Stimulated activated CD4-positive, alpha-beta T cell treated with anti-CD3 and anti-CD28 coated beads, Interleukin-12 subunit alpha, Interleukin-12 subunit beta, amount 100 ng/mL, for 24 hours (primary cell): Measurements from ENCODE around the gene MRPL58.

ENCODE experiments used
- DNase-seq, 2 experiments: peaks; one replicate each; pipeline ENCODE4 v3.0.0-alpha.2; 2020; ENCODE audit warnings: low read depth in 2 of 2

MRPL58 gene

DNA sequence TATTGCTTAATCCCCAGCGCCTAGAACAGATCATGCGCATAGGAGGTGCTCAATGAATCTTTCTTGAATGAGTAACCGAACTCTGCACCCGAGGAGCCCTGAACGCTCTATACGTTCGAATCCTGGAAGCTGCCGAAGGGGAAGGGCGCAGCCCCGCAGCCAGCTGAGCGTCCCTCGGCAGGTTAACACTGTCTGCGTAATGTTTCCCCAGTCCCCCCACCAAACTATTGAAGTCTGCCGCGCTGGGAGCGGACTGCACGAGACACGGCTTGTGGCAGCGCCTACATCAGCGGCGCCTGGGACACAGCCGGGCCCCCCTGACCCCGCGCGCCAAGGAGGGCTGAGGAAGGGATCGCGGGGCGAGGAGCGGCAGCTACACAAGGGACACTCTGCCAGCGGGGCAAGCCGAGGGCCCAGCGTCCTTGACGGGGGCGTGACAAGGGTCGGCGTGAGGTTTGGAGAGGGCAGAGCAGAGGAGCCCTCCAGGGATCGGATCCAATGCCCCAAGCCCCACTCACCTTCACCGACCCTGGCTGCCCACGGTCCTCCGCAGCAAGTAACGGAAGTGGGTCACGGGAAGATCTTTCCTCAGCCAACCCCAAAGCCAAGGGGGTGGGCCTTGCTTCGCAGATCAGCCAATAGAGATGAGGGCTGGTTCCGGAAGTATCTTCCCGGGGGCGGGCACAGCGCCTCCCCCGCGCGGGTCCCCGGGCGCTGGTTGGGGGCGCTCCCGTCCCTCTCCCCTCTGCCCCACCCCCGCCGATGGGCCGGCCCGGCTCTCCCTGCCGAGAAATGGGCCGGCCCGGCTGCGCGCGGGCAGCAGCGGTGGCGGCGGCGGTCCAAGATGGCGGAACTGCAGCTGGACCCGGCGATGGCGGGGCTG, 34.2 kb downstream of the MRPL58 start, which contains the start of the genes ATP5PD and KCTD2:
Gene ATP5PD (minus strand): TSS at position 563 of the 883 bp plus-strand sequence. CDS start 4,319 bp downstream, outside the sequence.
Gene KCTD2 (plus strand): TSS at position 819 of the 883 bp plus-strand sequence. CDS start 26 bp downstream, at position 845.
- peak; percentile 92 to 95 for DNase-seq

DNA sequence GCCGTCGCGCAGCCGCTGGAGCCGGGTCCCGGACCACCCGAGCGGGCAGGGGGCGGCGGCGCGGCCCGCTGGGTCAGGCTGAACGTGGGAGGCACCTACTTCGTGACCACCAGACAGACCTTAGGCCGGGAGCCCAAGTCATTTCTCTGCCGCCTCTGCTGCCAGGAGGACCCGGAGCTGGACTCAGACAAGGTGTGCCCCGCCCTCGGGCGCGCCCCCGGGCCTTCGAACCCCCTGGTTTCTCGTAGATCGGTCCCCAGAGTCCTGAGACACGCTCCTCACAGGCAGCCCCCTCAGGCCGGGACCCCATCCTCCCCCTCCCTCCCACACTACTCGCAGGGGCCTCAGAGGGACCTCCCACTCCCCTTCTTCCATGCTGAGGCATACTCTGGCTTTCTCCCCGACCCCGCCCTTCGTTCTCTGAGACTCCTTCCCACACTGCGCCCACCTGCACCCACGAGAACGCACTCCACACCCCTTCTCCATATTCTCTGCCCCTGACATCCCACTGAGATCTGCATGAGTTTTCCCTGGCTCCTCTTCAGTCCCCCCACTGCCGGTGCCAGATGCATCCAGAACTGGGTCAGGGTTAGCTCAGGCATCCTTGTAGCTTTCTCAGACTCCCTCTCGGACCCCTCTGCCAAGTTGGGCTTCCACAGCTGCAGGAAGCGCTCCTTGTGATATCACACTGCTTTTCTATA, 35.1 kb downstream of the MRPL58 start:
- no peak for DNase-seq

DNA sequence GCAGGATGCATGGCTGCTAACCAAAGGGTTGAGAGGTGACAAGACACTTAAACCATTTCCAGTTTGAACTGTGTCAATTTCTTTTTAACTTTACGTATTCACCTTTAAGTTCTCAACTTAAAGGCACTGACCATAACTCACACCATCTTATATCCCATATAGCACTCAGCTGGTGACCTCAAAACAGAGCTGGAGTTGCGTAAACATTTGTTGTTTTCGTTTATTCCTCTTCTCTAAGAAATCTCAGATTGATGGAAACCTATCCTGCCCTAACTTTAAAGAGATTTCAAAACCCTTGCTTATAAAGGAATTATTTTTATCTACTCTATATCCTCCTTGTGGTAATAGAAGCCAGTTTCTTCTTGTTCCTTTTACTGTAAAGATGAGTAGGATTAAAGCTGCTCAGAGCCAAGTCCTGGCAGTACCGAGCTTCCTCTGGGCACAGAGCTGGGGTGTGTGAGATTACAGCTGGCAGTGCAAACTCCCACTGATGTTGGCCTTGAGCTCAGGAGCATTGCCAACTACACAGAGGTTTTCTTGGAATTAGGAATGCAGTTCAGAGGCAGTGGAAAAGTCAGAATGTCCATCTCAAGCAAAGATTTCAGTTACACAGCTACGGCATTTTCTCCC, 35.9 kb downstream of the MRPL58 start:
- no peak for DNase-seq

DNA sequence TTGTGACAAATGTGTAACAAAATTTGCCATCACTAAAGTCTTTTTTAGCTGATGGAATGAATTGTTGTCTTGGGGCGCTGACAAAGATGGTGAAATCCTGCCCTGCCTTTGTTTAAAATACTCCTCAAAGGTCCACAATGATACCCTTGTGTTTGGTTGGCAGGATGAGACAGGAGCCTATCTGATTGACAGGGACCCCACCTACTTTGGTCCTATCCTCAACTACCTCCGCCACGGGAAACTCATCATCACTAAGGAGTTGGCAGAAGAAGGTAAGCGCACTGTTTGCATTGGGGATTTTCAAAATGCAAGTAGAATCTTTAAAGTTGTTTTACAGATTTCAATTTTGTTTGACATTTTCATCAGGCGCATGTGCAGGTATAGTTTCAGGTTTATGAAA, 36.6 kb downstream of the MRPL58 start:
- no peak for DNase-seq

DNA sequence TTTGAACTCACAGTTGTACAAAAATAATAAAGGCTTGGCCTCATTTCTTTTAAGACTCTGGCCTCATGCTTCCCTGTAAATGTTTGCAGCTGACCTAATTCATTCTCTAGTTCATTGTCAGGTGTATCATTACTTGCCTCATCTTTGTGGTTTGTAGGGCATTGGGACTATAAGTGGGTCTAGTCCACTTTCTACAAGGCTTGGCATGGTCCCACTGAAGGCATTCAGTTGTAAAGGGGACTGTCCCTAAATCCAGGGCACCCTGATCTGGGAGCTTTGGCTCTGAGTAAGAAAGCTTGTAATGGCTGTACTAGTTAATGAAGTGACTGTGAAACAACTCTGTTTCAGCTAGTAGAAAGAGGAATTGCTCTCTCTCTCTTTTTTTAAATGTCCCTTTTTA, 37.2 kb downstream of the MRPL58 start:
- DNase-seq = no peak

DNA sequence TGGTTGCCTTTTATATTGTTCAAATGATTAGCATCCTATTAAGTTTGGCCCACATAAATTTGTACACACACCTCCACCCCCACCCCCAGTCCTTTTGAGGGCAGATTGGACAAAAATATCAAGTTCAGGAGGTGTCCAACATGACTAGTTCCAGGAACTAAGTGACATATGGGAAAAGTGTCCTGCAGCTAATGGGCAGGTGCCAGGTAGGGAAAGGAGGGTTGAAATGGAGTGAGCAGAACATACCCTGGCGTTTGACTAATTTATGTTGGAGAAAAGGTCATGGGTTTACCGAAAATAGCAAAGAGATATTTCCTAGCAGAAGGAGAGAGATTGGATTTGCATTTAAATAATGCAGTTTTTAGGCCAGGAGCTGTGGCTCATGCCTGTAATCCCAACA, 39.5 kb downstream of the MRPL58 start:
- no peak for DNase-seq

DNA sequence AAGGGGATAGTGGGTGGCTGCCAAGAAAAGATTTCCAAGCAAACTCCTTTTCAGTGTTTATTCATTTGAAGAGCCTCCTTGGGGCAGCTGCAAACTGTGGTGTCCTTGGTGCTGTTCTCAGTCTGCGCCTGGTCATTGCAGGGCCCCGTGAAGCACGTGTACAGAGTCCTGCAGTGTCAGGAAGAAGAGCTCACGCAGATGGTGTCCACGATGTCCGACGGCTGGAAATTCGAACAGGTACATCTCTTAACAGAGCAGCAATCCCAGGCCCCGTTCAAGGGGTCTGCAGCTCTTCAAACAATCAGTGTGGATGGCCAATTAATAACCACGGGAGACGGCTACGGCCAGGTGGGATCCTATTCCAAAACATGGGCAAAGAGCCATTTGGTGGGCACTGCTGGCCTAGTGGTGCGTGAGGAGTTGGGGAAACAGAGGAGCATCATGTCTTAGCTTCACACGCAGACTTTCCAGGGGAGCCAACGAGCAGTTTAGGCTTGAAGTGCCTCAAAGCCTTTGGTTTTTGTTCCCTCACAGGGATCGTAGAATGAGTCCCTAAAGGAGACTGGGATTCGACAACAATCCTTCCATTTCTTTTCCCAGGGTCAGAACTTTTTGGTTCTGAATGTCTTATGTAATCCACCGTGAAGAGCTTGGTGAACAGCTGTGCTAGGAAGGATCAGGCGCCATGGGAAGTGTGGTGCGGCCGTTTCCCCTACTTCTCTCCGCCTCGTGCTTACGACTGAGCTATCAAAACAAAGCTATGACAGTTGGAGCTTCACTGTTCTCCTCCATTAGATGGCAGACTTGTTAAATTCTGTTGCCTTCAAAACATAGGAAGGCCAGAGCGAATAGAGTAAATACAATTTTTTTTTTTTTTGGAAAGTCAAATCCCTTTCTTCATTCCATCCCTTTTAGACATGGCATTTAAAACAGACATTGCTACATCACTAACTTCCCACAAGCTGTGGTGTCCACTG, 47.2 kb downstream of the MRPL58 start:
- DNase-seq = no peak

DNA sequence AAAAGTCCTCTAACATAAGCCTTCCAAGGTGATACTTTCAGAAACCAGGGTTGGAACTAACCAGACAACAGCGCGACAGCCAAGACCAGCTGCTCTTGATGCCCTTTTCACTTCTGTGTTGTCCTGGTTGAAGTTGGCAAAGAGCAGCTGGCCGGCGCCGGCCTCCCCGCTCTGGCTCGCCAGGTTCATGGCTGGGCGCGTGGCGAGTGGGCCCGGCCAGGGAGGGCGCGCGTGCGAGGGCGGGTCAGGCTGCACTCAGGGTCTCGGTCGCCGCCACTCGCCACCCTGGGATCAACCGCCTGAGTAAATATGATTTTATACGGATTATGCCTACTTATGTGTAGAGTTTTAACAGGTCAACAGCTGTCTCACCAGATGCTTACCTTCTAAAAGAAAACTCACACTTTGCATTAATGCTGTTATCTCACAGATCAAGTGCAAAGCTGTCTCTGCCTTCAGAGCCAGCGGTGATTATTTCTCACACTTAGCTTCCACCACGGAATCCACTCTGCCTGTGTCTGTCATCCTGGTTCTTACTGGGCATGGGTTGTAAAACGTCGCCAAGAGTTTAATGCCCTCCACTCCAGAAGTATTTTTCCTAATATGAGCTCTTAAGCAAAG, 48.1 kb downstream of the MRPL58 start:
- no peak for DNase-seq

DNA sequence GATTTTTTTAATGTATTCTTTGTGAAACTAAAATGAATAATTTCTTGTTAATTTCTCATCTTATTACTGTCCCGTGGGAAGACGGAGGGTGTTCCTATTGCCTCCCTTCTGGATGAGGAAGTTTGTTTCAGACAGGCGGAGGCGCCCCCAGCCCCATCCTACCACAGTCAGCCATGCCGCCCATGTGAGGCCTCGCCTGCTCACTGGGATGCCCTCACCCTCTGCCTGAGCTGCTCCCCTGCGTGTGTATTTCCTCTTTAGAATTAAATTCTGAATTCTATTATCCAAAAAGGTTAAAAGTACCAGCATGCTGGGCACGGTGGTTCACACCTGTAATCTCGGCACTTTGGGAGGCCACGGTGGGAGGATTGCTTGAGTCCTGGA, 48.6 kb downstream of the MRPL58 start:
- no peak for DNase-seq

DNA sequence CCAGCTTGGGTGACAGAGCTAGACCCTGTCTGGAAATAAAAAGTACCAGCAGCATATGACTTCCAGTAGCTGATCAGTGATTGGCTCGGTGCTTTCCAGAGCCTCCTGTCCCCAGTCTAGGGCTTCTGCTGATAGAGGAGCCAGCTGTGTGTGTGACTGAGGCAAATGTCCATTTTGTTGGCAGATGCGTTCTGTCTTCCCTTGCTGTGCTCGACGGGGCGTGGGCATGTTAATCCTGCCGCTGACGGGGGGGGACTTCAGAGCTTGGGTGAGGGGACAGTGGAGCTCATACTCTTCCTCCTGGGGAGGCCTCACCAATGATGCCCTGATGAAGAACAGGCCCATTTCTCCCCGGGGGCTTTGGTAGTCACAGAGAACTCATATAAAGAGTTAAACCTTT, 49.1 kb downstream of the MRPL58 start:
- DNase-seq = no peak

DNA sequence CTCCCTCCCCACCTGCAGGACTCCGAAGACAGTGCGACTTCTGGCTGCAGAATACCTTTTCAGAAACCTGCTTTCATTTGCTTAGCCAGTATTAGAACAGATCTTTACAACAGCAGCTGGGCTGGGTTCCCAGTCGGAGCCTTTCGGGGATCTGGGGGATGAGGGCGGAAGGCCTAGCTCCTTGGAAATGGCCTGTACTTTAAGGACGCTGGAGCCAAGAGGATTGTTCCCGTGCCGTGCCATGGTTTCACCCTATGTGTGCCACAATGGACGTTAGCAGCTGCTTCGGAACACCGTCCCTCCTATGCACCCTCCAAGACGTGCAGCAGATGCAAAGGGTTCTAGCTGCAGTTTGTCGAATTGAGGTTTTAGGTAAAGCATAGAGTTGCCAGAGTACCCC, 50.7 kb downstream of the MRPL58 start:
- no peak for DNase-seq

DNA sequence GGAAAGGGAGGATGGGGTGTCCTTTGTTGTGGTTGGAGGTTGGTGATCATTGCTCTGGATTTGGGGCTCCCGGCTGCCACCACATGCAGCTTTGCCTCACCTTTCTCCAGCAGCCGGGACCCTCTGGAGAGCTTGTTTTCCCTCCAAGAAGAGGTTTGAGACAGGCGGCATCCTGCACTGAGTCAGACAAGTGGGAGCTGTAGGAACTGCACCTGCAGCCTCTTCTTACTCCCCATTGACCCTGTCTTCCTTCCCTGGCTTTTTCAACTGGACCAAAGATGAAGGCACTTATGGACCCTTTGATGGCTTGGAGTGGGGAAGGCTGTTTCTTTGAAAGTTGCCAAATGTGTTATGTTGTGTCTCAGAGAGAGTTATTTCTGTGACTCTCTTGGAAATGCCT, 51.2 kb downstream of the MRPL58 start:
- no peak for DNase-seq

DNA sequence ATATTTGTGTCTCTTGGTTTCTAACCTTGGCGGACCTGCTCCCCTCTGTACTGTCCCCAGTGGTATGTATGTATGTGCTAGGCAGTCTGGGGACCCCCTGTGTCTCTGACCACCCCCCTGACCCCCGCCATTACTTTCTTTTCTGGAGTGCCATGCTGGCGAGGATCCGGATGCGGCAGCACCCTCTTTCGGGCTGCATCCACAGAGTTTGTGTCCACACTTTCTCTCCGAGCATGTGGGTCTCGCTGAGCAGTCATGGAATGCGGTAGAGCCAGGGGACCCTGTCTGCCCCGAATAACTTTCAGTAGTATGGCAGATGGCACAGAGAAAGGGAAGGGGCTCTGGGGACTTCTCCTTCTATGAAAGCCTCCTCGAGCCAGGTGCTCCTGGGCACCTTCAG, 51.6 kb downstream of the MRPL58 start:
- no peak for DNase-seq

DNA sequence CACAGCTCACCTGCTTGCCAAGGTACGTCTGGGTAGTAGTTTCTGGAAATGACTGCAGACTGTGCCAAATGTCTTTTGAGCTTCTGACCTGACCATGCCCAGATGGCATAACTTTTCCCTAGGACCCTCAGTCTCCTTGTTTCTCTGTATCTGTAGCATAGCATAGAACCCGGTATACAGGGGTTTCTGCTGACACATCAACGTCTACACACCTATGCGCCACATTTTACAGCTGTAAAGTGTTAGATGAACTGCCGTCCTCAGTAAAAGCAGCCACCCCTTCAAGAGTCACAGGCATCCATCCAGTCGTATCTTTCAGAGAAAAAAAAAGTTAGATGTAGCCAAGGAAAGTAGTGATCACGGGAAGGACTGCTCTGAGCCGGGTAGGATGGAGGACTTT, 52.0 kb downstream of the MRPL58 start:
- DNase-seq = no peak

DNA sequence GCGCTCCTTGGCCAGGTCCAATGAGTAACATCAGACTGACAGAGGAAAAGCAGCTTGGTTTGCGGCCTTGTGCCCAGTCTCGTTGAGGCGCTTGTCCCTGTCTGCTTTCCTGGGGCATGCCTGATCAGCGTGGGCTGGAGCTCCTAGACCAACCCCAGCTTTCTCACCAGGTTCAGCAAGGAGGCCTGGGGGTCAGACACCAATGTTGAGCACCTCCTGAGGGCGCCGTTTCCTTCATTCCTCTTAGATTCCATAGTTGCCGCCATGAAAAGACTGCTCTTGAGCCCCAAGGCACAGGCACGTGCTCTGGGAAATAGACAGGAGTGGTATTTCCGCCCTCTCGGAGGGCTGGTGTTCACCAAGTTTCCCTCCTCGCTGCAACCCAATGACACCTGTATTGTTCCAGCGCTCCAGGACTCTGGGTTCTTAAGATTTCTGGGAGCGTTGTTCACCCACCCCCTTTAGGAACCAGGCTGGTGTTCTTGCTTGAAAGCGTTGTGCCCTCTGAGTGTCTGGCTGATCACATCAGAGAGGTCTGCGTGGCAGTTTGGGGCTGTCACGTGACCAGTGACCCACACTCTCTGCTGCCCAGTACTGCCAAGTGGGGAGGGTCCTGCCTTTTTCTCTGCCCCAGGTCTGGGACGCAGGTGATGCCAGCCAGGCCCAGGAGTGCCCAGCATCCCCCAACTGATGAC, 52.5 kb downstream of the MRPL58 start:
- DNase-seq = no peak

DNA sequence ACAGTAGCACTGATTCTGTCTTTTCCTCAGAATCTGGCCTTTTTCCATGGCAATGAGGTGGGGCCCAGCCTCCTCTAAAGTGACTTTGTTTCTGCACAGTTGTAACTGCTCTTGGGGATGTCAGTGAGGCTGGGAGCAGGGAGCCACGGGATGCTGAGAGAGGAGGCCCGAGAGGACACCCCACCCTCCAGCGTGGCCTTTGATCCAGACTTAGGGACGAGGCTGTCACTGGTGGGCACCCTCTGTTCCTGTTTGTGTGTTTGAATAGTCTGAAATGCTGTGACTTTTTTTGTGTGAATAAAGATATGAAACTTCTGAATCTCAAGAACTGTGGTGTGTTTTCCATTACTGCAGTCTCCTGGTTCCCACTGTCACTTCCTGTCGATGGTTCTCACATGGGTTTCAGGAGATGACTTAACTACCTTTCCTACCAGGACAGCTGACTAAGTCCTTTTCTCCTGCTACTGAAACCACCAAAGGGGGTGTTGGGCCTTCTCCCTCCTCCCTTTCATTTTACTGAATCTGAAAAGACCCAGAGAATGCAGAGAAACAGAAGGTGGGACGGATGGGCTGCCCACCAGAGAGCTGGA, 53.2 kb downstream of the MRPL58 start:
- DNase-seq = no peak

DNA sequence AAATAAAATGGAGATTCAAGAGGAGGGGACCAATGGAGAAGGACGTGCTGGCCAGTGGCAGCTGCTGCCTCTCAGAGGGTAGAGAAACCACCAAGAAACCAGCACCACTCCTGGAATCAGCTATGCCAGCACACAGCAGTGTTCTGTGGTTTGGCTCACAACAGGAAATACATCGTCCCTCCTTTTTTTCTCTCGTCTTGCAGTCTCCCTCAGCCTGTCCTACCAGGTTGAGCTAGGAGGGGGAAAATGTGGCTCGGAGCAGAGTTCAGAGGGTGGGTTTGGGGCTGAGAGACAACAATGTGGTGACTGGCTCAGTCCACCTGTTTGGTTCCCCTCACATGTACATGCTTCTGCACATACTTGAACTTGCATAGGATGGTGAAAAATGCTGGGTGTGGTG, 55.4 kb downstream of the MRPL58 start:
- DNase-seq = no peak

DNA sequence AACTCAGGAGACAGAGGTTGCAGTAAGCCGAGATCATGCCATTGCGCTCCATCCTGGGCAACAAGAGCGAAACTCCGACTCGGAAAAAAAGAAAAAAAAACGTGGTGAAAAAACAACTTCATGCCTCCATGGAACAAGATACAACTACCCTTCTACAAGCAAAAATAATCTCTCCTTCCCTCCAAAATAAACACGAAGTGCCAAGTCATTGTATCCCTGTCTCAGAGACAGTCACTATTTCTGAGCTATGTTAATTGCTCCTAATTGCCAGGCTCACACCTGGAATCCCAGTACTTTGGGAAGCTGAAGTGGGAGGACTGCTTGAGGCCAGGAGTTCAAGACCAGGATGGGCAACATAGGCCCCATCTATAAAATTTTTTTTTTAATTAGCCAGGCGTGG, 56.3 kb downstream of the MRPL58 start:
- no peak for DNase-seq

DNA sequence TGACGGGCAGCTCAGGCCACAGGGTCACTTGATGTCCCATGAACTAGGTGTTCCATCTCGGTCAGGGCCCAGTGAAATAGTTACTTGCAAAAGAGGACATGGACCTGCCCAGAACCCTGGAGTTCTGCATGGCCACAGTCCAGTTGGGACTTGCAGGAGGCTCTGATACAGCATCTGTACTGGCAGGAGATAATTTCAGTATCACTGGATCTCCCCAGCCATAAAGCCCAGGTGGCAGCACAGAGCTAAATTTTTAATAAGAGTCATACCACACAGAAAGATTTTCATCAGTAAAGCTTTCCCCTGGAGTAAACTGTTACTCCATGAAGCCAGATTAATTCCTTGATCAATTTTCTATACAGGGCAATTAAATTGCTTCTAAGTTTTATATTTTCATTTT, 57.3 kb downstream of the MRPL58 start:
- DNase-seq = no peak
